GM21528 (cell line): ENCODE results near the gene EEF1A2.

Experiments used
- ATAC-seq: cut with Tn5 transposase; IDR thresholded peaks from one replicate; pipeline ENCODE4 v1.9.1; 2021; ENCODE audit warnings: mild to moderate bottlenecking, moderate library complexity; ENCODE audit not compliant: unreplicated experiment, low FRiP score

The EEF1A2 gene

DNA sequence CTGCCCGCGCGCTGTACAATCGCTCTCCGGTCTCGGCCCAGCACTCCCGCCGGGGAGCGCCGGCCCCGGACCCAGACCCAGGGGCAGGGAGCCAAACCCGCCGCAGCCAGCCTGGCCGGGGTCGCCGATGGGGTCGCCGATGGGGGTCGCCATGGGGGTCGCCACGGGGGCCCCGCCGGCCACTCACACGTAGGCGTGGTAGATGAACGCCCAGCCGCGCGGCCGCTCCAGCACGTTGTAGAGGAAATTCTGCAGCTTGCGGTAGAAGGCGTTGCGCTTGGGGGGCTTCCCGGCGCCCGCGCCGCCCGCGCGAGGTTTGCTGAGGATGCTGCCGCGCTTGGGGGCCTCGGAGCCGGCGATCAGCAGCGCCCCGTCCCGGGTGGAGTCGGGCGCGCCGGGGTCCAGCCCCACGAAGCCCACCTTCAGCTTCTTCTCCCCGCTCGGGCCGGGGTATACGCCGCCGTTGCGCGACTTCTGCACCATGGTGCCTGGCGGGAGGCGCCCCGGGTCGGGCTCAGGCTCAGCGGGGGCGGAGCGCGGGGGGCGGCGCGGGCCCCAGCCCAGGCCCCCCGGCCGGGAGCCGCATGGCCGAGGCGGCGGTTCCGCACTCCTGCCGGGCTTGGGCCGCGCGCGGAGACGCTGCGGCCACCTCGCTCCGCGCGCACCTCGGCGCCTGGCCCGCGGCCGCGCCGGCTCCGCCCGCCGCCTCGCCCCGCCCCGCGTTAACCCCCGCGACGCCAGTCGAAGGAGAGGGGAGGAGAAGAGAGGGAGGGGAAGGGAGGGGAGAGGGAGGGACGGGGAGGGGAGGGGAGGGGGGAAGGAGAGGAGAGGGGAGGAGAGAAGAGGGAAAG is 26.7 kb downstream of the EEF1A2 start, which contains the start of gene KCNQ2:
TSS of gene KCNQ2 (minus strand) at position 675 of the 851 bp plus-strand sequence. CDS start at position 483, 192 bp downstream.
- no peak for ATAC-seq

- no peak for ATAC-seq
Measured at GRCh38 chr20:63471717-63471980, 27.2 kb downstream of the EEF1A2 start.

DNA sequence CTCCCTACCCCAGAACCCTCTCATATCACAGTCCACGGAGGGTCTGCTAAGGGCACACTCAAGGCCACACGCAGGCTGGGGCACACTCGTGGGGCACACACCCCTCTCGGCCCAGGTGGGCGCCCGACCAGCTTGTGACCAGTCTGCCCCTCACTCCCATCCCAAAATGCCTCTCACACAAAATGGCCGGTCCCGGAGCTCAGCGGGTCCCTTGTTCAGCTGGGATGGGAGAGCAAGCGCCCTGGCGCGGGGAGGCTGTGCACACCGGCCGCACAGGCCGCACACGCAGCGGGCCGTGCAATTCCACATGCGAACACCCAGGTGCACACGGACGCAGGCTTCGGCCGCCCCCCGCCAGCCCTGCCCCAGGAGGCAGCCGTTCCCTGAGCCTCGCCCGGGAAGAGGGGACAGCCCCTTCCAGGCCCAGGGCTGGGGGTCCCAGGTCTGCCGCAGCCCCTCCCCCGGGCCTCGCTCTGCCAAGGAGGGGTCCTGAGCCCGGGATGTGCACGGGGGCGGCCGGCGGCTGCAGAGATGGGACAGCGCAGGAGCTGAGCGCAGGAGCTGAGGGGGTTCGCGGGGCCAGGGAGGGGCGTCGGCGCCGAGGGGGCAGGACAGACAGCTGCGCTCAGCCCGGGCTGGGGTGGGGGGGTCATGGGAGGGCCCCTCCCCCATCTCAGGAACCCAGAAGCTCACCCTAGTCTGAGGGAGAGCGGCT is 27.7 kb downstream of the EEF1A2 start:
- ATAC-seq: no peak

DNA sequence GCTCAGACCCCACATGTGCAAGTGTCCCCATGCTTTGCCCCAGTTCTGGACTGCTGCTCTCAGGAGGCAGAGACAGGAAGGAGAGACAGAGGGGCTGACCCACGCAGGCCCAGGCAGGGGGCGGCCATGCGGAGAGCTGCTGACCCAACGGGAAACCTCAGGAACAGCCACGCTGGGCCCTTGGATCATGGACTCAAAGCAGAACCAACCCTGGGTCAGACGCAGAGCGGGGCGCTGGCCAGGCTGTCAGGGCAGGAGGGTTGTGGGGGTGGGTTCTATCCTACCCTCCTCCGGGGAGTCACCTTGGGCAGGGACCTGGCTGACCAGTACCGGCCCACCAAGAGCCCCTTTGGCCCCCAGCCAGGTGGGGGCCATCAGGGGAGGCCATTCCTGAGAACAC is 28.5 kb downstream of the EEF1A2 start:
- ATAC-seq: no peak

GRCh38 chr20:63469713-63470101 is 29.2 kb downstream of the EEF1A2 start:
- no peak for ATAC-seq

DNA sequence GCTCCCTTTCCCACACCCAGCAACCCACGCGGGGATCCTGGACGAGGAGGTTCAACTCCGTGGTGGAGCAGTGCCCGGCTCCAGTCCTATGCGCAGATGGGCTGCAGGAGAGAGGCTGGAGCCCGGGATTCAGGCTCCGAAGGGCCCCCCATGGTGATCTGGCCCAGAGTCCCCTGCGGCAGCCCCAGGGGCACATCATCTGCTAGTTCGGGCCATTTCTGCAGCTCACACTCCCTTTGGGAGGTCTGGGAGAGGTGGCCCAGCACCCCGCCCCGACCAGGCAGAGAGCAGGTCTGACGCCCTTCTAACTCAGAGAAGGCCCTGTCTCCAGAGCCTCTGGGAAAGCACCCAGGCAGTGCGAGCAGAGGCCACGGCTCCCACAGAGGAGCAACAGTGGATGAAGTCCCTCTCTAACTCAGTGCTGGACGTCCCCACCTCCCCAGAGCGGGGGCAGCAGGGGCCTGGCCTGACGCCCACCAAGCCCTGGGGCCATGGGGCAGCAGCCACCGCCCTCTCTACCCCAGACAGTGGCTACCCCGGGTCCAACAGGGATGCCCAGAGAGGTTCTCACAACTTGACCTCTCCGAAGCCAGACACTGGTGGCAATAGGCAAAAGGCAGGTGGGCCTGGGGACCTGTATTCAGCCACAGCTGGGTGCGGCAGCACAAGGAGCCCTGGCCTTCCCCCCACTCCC is 29.7 kb downstream of the EEF1A2 start:
- ATAC-seq: no peak

DNA sequence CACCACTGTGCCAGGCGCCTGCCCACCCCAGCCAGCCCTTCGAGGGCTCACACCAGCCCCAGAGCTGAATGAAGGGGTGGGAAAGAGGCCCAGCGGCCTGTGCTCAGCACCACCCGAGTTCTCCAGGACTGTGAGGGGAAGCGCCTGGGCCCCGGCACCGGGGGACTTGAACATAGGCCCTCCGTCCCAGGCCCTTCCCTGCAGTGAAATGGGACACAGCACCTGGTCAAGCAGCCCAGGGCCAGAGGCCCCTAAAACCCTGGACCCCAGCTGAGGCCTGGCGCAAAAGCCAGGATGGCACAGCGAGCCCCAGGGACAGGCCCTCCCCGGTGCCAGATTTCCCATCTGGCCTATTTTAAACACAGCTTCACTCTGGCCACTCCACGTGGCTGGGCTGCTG is 30.5 kb downstream of the EEF1A2 start:
- no peak for ATAC-seq

DNA sequence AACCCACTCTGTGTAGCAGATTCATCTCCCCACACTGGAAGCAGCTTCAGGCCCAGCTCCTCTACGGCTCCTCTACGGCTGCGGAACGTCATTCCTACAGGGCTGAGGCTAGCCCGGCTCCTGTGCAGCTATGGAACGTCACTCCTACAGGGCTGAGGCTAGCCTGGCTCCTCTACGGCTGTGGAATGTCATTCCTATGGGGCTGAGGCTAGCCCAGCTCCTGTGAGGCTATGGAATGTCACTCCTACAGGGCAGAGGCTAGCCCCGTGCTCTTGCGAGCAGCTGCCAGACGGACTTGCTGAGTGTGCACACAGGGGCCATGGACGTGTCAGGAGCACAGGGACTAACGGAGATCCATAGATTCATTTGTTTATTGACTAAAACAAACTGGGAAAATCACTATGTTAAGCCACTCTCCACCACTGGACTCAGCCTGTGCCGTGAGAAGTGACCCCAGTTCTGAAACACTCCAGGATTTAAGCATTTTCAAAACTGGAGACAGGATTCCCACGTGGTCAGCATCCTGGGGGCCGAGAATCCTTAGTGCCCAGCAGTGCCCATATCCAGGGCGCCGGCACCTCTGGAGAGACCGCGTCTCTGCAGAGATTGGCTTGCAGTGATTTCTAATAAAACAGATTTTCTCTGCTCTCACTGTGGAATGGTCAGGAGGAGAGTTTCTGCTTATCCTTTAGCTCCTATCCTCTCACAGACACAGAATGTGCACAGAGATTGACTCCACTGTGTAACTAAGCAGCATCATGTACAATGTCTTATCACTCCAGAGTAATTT is 31.4 kb downstream of the EEF1A2 start:
- ATAC-seq: no peak

DNA sequence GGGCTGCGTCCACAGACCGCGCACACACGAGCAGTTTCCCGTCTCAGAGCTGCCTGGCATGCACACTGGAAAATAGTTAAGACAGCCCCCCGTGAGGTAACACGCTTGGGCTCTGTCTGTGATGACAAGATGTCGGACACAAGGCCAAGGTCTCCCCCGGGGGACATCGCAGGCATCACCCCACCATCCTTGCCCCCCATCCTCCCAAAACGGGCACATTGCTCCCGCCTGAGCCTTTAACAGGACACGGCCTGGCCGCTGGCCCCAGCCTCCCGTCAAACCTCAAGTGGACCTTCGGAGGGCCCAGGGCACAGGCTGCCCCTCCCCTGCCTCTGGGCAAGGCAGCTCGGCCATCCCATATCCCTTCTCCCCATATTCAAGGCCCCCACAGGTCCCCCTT is 32.0 kb downstream of the EEF1A2 start:
- no peak for ATAC-seq

GRCh38 chr20:63466250-63466825 is 32.5 kb downstream of the EEF1A2 start:
- no peak for ATAC-seq

DNA sequence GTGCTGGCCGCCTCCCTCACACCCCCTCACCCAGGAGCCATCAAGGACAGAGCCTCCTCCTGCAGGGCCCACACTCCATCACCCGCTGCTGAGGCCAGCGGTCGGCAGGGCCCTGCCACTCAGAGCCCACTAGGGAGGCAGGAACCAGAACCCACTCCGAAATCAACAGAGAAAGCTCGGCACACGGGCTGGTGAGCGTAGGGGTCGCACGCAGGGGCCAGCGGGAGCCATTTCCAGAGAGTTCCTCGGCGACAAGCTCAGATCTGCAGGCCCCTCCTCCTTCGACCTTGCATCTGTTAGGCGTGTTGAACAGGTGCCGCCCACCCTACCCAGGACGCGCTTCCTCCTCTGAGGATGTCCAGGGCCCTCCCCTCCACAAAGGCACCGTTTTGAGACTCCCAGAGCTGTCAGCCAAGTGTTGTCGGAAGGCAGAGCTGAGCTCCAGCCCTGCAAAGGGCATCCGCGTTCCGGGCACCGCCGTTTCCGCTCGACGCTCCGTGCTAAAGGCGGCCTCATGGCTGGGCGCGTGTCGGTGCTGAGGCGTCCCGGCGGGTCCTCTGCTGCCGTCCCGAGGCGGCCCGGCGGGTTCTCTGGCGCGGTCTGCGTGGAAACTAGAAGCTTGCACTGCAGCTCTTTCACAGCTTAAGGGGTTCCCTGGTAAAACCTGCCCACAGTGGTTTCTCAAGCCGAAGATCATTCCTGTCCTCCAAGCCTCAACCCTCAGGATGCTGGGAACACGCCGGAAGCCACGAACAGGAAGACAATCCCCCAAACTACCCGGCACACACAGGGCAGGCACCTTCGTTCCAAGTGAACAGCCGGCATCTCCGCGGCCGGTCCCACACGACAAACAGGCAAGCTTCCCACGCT is 33.3 kb downstream of the EEF1A2 start:
- no peak for ATAC-seq

DNA sequence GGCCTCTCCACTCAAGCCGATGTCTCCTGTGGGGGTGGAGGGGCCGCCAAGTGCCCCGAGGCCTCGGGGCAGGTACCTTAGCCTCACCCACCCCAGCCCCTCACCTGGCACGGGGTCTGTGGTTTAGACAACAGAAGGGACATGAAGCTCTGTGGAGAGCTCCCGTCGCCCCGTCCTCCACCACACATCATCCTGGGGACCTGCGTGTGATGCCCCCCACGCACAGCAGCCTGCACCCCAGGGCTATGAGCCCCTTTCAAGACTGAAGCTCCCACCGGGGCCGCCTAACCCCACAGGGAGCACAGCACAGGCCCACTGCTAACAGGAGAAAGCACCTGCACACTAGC is 34.6 kb downstream of the EEF1A2 start:
- ATAC-seq: no peak

DNA sequence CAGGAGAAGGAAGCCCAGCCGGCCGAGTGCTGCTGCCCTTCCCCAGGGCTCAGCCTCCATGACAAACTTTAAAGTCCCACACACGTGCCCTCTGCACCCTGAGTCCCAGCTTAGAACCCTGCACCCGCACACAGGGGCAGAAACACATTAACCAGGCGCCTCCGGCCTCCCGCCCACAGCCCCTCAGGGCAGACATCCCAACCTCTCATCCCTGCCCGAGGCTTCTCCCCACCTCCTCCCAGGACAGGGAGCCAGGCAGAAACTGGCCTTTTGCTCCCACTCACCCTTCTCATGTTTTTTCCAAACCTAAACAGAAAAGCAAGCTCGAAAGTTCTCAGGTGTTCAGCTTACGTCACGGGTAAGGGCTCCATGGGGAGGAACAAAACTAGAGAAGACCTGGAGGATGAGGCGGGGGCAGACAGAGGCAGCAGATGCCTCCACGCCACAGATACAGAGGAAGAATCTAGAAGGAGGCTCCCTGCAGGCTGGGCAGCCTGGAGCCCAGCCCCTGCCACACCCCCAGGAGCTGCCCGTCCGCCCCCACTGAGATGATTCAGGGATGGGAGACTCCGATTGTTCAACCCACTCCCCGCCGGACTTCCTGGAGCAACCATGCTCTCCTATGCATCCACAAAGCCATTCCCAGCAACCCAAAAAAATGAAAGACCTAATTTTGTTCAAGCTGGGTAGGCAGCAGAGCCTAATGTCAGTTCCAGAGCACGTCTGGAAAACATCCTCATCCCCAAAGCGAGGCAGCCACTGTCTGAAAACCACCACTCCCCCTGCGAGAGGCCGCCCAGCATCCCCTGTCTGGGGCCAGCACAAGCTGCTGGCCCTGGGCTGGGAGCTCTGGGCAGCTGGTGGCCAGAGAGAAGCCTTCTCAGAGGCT is 35.2 kb downstream of the EEF1A2 start:
- no peak for ATAC-seq

DNA sequence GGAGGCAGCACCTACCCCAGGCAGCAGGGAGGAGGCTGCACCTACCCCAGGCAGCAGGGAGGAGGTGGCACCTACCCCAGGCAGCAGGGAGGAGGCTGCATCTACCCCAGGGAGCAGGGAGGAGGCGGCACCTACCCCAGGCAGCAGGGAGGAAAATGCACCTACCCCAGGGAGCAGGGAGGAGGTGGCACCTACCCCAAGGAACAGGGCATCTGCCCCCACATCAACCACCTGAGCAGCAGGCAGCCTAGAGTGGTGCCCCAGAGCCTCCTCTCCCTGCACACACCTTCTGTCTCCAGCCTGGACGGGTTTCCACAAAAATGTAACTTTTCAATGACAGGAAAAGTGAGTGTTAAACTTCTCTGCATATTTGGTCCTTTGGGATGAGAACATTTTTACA is 36.6 kb downstream of the EEF1A2 start:
- no peak for ATAC-seq

DNA sequence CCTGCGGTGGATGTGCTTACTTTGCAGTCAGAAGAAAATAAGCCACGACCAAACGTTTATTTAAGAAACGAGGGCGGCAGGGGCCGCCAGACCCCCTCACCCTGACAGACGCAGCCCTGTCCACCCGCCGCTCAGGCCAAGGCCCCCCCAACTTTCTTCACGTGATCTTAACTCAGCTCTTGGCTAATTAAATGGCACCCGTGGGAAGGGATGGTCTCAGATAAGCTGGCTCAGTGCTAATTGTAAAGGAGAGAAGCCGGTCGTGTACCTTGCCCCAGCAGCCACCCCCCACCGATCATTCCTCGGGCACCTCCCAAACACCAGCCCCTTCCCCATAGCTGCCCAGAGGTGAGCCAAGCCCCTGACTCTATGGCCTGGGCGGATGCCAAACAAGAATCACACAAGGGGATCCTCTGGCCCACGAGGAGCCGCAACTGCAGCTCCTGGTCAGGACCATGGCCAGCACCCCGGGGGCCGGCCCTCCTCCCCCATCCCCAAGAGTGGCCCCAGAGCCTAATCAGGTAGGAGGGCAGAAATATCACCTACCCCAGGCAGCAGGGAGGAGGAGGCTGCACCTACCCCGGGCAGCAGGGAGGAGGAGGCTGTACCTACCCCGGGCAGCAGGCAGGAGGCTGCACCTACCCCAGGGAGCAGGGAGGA is 37.6 kb downstream of the EEF1A2 start:
- no peak for ATAC-seq

DNA sequence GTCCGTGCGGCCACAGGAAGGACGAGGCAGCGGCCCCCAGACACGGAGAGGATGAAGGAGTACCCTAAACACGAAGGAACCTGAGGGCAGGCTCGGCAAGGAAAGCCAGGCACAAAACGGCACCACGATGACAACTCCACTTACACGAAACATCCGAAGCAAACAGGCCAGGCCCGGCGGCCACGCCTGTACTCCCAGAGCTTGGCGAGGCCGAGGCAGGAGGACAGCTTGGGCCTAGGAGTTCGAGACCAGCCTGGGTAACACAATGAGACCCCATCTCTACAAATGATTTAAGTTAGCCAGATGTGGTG is 39.9 kb downstream of the EEF1A2 start:
- ATAC-seq: no peak

- no peak for ATAC-seq
Measured at GRCh38 chr20:63458170-63459069, 40.5 kb downstream of the EEF1A2 start.
